Lung (tissue), 12 donors: Measurements from ENCODE around the gene TOP3A. TPM values are rescaled to one million over a fixed set of nuclear protein-coding genes. Genes with fewer than 3 reads are reported as not detected.

ENCODE experiments used
- ATAC-seq: fragments of 200-7000 bp; cut with Tn5 transposase; one replicate; pipeline ENCODE4 v1.9.1; 2020; ENCODE audit warnings: moderate number of reproducible peaks; ENCODE audit not compliant: insufficient read depth, low FRiP score
- DNase-seq, 3 donors: peaks; one replicate each; pipeline ENCODE4 v3.0.0-alpha.2; 2013 to 2017
- H3K27ac ChIP-seq, 2 donors: one replicate each; pipeline ENCODE4 v1.5.1; 2013; ENCODE audit warnings: mild to moderate bottlenecking in 2 of 2, moderate library complexity in 2 of 2, control low read depth in 1 of 2, inconsistent platforms in 1 of 2, low read depth in 1 of 2, low read length in 1 of 2
- H3K27me3 ChIP-seq, 3 donors: one replicate each; pipeline ENCODE4 v1.5.1; 2013; ENCODE audit warnings: low read length in 2 of 3; ENCODE audit not compliant: control insufficient read depth in 3 of 3, insufficient read depth in 3 of 3
- H3K36me3 ChIP-seq, 4 donors: one replicate each; pipeline ENCODE4 v1.5.1; 2013; ENCODE audit warnings: low read length in 4 of 4, mild to moderate bottlenecking in 1 of 4, moderate library complexity in 1 of 4; ENCODE audit not compliant: control insufficient read depth in 4 of 4, insufficient read depth in 4 of 4
- H3K4me1 ChIP-seq, 5 donors: one replicate each; pipeline ENCODE4 v1.5.1; 2013; ENCODE audit warnings: low read length in 5 of 5, mild to moderate bottlenecking in 2 of 5, moderate library complexity in 1 of 5; ENCODE audit not compliant: control insufficient read depth in 5 of 5, insufficient read depth in 5 of 5
- H3K4me3 ChIP-seq: one replicate; pipeline ENCODE4 v1.5.1; 2013; ENCODE audit warnings: mild to moderate bottlenecking, control low read depth, moderate library complexity
- H3K9ac ChIP-seq, 2 donors: one replicate each; pipeline ENCODE4 v1.5.1; 2013; ENCODE audit warnings: low read length in 2 of 2, control low read depth in 1 of 2; ENCODE audit not compliant: insufficient read depth in 1 of 2
- H3K9me3 ChIP-seq, 4 donors: one replicate each; pipeline ENCODE4 v1.5.1; 2013; ENCODE audit warnings: low read length in 3 of 4, mild to moderate bottlenecking in 1 of 4, moderate library complexity in 1 of 4; ENCODE audit not compliant: control insufficient read depth in 4 of 4, insufficient read depth in 3 of 4
- WGBS, 2 donors: extraction: QIAGEN DNeasy Blood & Tissue Kit; methylation state at CpG; one replicate each; pipeline ENCODE4 v1.1.7; 2013; 5-methylcytosine and 5-hydroxymethylcytosine counted together
- polyA plus RNA-seq, 2 donors: library from polyadenylated mRNA; stranded (reverse); fragments of 200-250 nt; gene quantifications; one replicate each; pipeline ENCODE4 v1.2.1, GENCODE V29; 2013
- total RNA-seq, 2 donors: library from RNA; depleted of rRNA in 1 of 2; stranded (reverse); fragments of >200 nt in 1 of 2; gene quantifications; one replicate each; pipeline ENCODE4 v1.2.1, GENCODE V29; 2014 to 2021
- TF ChIP-seq, protein P1 (sequence below): IDR thresholded peaks from 2 replicates; pipeline ENCODE4 v1.5.1; 2012; ENCODE audit warnings: mild to moderate bottlenecking; ENCODE audit errors: control extremely low read depth, extremely low read depth
- donor health status: control.
- donor health status: control.
- donor health status: Bipolar disorder and iron deficiency.
- donor health status: healthy.
- donor health status: DM: yes; HTN: yes; CAD: no.

TOP3A gene
- total and polyA plus RNA-seq, 4 donors, result 14.6 to 41.4 (median 26.8) TPM

GRCh38 chr17:18360518-18360917 lies 45.7 kb upstream of the TOP3A start:
- H3K27me3 ChIP-seq, result no peaks in the 10 kb centered on the region
- no peak overlapping the region for H3K4me3 ChIP-seq
- H3K9me3 ChIP-seq, result no peaks in the 10 kb centered on the region
- no peak overlapping the region for H3K9ac ChIP-seq
- ATAC-seq (no peak), DNase-seq (no peak)
- WGBS, 2 donors, result 90 to 91% methylated on average over 8 of the region's 8 CpGs
- peaks cover 0 to 2% (median under 1%) of the 10 kb centered on the region in 4 donors for H3K36me3 ChIP-seq
- H3K4me1 ChIP-seq, result peaks cover 0 to 8% (median 0%) of the 10 kb centered on the region in 5 donors
- TF ChIP-seq, protein P1, sequence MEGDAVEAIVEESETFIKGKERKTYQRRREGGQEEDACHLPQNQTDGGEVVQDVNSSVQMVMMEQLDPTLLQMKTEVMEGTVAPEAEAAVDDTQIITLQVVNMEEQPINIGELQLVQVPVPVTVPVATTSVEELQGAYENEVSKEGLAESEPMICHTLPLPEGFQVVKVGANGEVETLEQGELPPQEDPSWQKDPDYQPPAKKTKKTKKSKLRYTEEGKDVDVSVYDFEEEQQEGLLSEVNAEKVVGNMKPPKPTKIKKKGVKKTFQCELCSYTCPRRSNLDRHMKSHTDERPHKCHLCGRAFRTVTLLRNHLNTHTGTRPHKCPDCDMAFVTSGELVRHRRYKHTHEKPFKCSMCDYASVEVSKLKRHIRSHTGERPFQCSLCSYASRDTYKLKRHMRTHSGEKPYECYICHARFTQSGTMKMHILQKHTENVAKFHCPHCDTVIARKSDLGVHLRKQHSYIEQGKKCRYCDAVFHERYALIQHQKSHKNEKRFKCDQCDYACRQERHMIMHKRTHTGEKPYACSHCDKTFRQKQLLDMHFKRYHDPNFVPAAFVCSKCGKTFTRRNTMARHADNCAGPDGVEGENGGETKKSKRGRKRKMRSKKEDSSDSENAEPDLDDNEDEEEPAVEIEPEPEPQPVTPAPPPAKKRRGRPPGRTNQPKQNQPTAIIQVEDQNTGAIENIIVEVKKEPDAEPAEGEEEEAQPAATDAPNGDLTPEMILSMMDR, result no peak
- H3K27ac ChIP-seq, result no peak overlapping the region

- H3K4me3 ChIP-seq, result no peak overlapping the region
- no peak overlapping the region for H3K9ac ChIP-seq
- H3K36me3 ChIP-seq, result peaks cover 4 to 8% (median 6%) of the 10 kb centered on the region in 4 donors
- 70 to 73% methylated on average over 10 of the region's 10 CpGs for WGBS, 2 donors
- TF ChIP-seq, protein P1, result no peak
- H3K27me3 ChIP-seq, result no peaks in the 10 kb centered on the region
- ATAC-seq, result no peak
- peak in 1 of 3 donors; percentile 40 for DNase-seq
- no peaks in the 10 kb centered on the region for H3K9me3 ChIP-seq
- H3K4me1 ChIP-seq, result peaks cover 0 to 2% (median 0%) of the 10 kb centered on the region in 5 donors
- peak overlapping the region in 1 of 2 donors; percentile 47 for H3K27ac ChIP-seq
Observed at GRCh38 chr17:18356624-18357023, 41.8 kb upstream of the TOP3A start.

GRCh38 chr17:18353541-18353940 lies 38.7 kb upstream of the TOP3A start:
- TF ChIP-seq, protein P1, result no peak

DNA sequence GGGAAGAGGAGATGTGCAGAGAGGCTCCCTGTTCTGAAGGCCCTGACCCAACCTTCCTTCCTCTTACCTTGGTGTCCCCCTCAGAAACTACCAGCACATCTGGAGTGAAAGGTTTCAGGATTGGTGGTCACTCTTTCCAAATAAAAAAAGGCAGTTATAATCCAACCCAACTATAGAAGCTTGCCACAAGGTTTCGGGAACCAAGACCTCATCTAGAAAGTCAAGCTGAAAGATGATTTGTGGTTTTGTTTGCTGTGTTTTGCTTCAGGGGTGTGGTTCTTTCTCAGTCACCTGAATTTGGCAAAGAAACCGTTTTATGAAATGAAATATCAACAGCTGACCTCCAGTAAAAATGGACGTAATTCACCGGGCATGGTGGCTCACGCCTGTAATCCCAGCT lies 29.2 kb upstream of the TOP3A start:
- ATAC-seq, result no peak
- 84 to 93% methylated on average over 5 of the region's 5 CpGs for WGBS, 2 donors
- TF ChIP-seq, protein P1, result no peak
- H3K9ac ChIP-seq, result no peak overlapping the region
- no peak for DNase-seq
- H3K36me3 ChIP-seq, result peaks cover 0 to 36% (median 22%) of the 10 kb centered on the region in 4 donors
- H3K27me3 ChIP-seq, result no peaks in the 10 kb centered on the region
- no peak overlapping the region for H3K4me3 ChIP-seq
- no peaks in the 10 kb centered on the region for H3K4me1 ChIP-seq
- H3K27ac ChIP-seq, result no peak overlapping the region
- peaks cover 0 to 2% (median 0%) of the 10 kb centered on the region in 4 donors for H3K9me3 ChIP-seq

More at GRCh38 chr17:18353541-18353940, 38.7 kb upstream of the TOP3A start:
- Histone ChIP-seq H3K9ac (no peak overlapping the region), H3K27me3 (no peaks in the 10 kb centered on the region), H3K36me3 (peaks cover 3 to 8% (median 5%) of the 10 kb centered on the region in 4 donors), H3K4me3 (no peak overlapping the region), H3K27ac (no peak overlapping the region), H3K4me1 (peaks cover 0 to 2% (median 0%) of the 10 kb centered on the region in 5 donors), H3K9me3 (no peaks in the 10 kb centered on the region)
- 95 to 96% methylated on average over 6 of the region's 6 CpGs for WGBS, 2 donors
- no peak for ATAC-seq
- no peak for DNase-seq
